ENCODE data around the gene PLBD1. TPM values are rescaled to one million over a fixed set of nuclear protein-coding genes. Genes with fewer than 3 reads are reported as not detected.

The PLBD1 gene, protein sequence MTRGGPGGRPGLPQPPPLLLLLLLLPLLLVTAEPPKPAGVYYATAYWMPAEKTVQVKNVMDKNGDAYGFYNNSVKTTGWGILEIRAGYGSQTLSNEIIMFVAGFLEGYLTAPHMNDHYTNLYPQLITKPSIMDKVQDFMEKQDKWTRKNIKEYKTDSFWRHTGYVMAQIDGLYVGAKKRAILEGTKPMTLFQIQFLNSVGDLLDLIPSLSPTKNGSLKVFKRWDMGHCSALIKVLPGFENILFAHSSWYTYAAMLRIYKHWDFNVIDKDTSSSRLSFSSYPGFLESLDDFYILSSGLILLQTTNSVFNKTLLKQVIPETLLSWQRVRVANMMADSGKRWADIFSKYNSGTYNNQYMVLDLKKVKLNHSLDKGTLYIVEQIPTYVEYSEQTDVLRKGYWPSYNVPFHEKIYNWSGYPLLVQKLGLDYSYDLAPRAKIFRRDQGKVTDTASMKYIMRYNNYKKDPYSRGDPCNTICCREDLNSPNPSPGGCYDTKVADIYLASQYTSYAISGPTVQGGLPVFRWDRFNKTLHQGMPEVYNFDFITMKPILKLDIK
- polyA plus RNA-seq (ENCODE audit: insufficient read length in 12 of 12): 10 to 100 TPM in 11 of 12 donors, not detected in 1; 11.2 to 48.2 (median 22.6) TPM
- long read RNA-seq, donor 1, transcript PLBD1-201 (11 exons, 2,426 nt): major isoform, 28 of 141 reads
- long read RNA-seq, donor 1, partial matches to known transcripts: 113 of 141 reads
- long read RNA-seq, donor 1, other reads (novel, unspliced or antisense): 0 of 141 reads
- long read RNA-seq, donor 2, transcript PLBD1-201 (11 exons, 2,426 nt): major isoform, 12 of 32 reads
- long read RNA-seq, donor 2, partial matches to known transcripts: 20 of 32 reads
- long read RNA-seq, donor 2, other reads (novel, unspliced or antisense): 0 of 32 reads
- long read RNA-seq, donor 3, partial matches to known transcripts: 15 of 18 reads
- long read RNA-seq, donor 3, other reads (novel, unspliced or antisense): 0 of 18 reads
- long read RNA-seq, donor 4, partial matches to known transcripts: 6 of 8 reads
- long read RNA-seq, donor 4, other reads (novel, unspliced or antisense): 0 of 8 reads
- long read RNA-seq, donor 5: 0 reads
- long read RNA-seq, donor 6, partial matches to known transcripts: 7 of 8 reads
- long read RNA-seq, donor 6, other reads (novel, unspliced or antisense): 0 of 8 reads
- long read RNA-seq, donor 7, partial matches to known transcripts: 0 of 3 reads
- long read RNA-seq, donor 7, other reads (novel, unspliced or antisense): 0 of 3 reads
- long read RNA-seq, donor 8, transcript PLBD1-201 (11 exons, 2,426 nt): major isoform, 8 of 18 reads
- long read RNA-seq, donor 8, partial matches to known transcripts: 10 of 18 reads
- long read RNA-seq, donor 8, other reads (novel, unspliced or antisense): 0 of 18 reads
- long read RNA-seq, donor 9, transcript PLBD1-201 (11 exons, 2,426 nt): major isoform, 6 of 11 reads
- long read RNA-seq, donor 9, partial matches to known transcripts: 5 of 11 reads
- long read RNA-seq, donor 9, other reads (novel, unspliced or antisense): 0 of 11 reads
- long read RNA-seq, donor 10, transcript PLBD1-201 (11 exons, 2,426 nt): major isoform, 7 of 13 reads
- long read RNA-seq, donor 10, partial matches to known transcripts: 6 of 13 reads
- long read RNA-seq, donor 10, other reads (novel, unspliced or antisense): 0 of 13 reads
- long read RNA-seq, donor 11, partial matches to known transcripts: 25 of 28 reads
- long read RNA-seq, donor 11, other reads (novel, unspliced or antisense): 0 of 28 reads

DNA sequence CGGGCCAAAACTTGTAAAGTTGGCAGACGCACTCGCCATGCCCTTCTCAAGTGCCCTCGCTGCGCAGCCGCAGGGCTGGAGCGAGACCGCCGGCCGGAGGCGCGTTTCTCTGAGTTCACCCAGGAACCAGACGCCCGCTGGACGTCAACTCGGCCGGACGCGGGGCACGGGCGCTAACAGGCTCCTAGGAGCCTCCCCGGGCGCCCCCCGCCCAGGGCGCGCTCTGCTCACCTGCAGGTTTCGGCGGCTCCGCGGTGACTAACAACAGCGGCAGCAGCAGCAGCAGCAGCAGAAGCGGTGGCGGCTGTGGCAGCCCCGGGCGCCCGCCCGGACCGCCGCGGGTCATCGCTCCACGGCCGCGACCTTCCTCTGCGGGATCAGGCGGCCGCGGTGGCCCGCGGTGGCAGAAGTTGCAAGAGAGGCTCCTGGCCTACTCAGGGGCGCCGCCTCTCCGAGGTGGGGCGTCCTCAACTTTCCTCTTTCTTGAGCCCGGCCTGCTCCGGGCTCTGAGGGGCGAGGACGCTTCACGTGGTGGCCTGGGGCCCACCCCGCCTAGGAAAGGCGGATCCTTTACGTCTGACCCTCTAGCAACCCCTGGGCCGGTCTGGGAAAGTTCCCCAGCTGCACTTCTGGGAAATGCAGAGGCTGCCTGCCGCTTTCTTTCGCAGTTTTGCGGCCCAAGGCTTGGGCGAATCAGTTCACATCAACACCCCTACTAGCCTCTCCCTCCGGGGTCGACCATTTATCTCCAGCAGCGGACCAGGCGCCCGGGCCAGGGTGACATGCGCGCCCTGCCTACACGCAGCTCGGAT, at the start of gene PLBD1:
PLBD1 (minus strand) TSS at position 533 of the 812 bp plus-strand sequence; CDS start at position 346, 187 bp downstream.
- peak; percentile 80 for DNase-seq

DNA sequence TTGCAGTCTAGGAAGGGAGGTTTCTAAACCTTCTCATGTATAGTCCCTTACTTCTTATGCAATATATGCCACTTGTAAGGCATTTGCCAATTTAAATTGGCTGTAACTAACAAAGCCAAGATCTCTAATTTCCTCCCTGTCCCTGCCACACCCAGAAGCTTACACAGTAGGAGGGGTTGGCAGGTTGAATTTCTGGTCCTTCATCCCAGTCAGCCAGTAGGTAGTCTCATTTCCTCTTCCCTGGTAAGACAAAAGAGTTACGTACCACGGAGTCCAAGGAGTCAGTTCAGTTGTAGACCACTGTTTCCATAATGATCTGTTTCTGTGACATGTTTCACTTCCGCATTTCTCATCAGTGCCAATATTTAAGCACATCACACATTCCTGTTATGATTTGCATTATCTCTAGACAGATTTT, 47.0 kb upstream of the PLBD1 start:
- no peak for DNase-seq

DNA sequence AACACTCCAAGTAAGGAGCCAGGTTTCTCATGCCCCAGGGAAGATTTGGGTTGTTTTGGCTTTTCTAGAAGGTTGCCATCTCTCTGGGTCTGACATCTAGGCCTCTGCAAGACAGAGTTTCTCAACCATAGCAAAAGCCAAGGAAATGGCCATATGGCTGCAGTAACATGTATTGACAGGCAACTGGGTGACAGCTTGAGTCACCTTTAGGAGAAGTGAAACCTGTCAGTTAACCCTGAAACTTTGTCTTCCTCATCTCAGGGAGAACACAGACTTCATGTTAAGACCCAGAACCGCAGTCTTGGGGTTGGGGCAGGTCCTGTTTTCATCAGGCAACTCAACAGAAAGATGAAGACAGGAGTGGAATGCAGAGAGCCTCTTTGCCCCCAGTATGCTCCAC, 46.0 kb upstream of the PLBD1 start:
- no peak for DNase-seq

DNA sequence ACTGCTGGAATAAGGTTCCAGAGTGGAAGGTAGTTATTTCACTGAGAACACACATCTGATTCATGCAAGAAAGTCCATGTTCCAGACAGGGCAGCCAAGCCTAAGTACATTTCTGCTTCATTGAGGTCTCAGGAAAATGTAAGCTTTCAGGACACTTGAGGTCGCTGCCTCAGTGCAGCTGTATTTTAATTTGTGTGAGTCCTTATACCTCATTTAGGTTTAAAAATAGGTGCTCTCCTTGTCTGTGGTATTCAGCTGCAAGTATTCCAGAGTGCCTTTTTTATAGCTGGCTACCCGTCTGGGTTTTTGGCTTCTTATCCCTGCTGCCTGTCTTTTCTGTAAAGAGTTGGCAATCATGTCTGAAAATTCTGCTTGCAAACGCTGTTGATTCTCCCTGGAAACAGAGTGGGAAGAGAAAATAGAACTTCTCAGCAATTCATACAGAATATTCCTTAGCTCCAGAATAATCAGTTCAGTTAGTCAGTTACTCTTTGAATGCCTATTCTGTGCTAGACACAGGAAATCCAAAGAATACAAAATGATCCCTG, 45.3 kb upstream of the PLBD1 start:
- peak; percentile 28 for DNase-seq

DNA sequence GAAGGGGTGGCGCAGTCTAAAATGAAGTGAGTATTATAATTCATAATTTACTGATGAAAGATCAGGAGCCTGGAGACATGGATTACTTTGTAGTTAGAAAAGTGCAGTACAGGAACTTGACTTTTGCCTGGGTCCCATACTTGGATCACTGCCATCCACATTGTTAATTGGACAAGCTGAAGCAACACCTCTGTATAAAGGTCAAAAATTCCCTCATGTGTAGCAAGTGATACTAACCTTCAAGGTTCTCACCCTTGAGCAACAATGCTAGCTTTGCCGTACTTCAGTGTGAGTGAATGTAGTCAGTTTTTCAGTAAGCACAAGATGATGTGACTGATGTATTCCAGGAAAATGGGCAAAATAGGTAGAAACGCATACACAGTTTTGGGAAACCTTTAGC, 44.6 kb upstream of the PLBD1 start:
- DNase-seq: no peak

DNA sequence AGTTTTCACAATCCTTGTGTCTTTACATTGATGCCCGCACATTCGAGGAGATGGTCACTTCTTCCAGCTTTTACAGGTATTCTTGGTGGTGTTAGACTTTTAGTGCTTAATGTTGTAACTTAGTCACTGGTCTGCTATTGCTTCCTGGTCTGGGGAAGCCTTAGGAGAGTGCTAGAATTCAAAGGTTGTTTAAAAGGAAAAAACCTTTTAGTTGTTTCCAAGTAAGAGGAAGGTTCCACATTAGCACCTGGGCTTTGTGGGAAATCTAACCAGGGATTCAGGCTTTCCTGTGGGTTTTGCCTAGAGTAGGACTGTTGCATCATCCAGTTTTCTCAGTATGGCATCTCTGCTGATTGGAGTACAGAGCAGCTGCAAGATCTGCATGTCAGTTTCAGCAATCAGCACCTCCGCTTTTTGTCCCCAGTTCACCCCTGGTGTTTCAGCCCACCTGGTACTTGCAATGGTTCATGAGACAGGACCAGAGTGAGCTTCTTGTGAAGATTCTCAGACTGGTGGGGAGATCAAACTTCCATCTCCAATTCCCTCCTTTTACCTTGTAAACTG, 44.0 kb upstream of the PLBD1 start:
- no peak for DNase-seq

DNA sequence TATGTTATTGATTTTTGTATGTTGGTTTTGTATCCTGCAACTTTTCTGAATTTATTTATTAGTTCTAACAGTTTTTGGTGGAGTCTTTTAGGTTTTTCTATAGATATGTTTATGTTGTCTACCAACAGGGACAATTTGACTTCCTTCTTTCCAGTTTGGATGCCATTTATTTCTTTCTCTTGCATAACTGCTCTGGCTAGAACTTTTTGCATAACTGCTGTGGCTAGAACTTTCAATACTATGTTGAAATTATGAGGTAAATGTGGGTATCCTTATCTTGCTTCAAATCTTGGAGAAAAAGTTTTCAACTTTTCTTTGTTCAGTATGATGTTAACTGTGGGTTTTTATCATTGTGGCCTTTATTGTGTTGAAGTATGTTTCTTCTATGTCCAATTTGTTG, 39.9 kb upstream of the PLBD1 start:
- DNase-seq: no peak

DNA sequence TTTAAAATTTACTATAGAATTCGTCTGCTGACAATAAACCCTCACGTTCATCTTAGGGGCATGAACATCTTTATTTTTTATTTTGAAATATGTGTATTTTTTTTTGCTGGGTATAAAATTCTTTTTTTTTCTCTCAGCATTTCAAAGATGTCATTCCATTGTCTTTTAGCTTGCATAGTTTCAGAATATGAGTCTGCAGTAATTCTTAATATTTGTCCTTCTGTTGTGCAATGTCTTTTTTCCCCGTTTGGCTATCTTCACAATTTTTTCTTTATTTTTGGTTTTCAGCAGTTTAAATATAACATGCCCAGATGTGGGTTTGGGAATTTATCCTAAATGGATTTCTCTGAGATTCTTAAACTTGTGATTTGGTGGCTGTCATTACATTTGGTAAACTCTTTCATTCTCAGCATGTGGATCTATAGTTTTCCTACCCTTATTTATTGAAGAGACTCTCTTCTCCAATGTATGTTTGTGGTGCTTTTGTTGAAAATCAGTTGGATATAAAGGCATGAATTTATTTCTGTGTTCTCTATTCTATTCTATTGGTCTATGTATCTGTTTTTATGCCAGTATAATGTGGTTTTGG, 37.8 kb upstream of the PLBD1 start:
- no peak for DNase-seq

DNA sequence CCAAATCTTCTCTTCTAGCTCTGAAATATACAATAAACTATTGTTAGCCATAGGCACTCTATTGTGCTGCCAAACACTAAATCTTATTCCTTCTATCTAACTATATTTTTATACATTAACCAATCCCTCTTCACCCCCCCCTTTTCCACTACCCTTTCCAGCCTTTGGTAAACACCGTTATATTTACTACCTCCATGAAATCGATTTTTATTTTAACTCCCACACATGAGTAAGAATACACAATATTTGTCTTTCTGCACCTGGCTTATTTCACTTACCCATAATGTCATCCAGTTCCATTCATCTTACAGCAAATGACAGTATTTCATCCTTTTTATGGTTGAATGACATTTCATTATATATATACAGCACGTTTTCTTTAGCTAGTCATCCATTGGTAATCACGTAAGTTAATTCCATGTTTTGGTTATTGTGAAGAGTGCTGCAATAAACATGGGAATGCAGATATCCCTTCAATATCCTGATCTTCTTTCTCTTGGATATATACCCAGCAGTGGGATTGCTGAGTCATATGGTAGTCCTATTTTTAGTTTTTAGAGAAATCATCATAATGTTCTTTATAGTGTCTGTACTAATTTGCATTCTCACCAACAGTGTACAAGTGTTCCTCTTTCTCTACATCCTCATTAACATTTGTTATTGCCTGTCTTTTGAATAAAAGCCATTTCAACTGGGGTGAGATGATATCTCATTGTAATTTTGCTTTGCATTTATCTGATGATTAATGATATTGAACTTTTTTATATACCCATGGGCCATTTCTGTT, 34.2 kb upstream of the PLBD1 start:
- DNase-seq: no peak

DNA sequence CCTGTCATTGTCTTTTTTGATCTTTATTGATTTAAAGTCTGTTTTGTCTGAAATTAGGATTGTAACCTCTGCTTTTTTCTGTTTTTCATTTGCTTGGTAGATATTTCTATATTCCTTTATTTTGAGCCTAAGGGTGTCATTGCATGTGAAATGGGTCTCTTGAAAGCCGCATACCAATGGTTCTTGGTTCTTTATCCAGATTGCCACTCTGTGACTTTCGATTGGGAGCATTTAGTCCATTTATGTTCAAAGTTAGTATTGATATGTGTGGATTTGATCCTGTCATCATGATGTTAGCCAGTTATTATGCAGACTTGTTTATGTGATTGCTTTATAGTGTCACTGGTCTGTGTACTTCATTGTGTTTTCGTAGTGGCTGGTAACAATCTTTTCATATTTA, 29.8 kb upstream of the PLBD1 start:
- no peak for DNase-seq

DNA sequence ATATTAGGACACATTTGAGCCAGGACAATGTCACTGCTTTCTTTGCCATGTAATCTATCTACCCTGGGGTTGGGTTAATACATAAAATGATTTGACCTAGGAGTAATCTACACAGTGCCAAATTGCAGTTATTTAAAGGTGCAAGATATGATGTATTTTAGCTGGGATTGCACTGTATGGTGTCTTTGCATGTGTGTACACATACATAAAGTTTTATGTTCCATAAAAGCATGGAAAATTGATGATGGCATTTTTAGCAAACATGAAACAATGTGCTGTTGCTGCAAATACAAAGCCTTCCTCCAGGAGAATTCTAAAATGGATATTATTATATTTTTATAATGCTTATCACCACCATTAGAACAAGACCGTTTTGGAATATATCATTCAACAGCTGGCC, 24.0 kb upstream of the PLBD1 start:
- DNase-seq: no peak

DNA sequence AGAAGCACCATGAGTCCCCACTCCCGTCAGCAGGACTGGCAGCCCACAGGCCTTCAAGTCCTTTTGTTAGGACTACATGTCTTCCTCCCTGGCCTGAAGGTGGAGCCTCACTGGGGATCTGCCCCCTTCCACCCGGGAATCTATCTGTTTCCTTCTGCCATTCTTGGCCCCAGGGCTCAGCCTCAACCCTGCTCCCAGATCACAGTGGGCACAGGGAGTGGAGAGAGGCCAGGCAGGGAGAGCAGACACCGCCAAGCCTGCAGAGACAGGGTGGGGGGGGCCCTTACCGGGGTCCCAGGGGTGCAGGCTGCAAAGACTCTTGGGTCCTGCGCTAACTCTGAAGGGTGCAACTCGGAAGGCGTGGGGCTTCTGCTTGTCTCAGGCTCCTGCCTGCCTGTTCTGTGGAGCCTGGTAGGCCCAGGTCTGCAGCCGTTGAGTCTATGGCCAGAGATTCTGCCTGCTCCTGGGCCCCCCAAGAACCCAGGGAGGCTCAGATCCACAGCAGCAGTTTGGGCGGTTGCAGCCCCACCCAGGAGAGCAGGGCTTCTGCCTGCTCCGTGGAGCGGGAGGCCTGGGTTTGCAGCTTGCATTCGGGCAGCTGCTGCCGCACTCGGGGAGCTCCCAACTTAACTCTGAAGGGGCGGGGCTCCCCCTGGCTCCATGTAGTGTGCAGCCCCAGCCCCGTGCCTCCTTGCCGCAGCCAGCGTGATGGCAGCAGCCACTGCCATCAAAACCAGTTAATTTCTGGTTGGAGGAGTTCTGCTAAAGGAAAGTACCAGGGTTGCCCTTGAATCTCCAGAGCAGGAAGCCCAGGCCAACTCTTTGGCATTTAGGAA, 21.7 kb upstream of the PLBD1 start:
- DNase-seq: no peak

DNA sequence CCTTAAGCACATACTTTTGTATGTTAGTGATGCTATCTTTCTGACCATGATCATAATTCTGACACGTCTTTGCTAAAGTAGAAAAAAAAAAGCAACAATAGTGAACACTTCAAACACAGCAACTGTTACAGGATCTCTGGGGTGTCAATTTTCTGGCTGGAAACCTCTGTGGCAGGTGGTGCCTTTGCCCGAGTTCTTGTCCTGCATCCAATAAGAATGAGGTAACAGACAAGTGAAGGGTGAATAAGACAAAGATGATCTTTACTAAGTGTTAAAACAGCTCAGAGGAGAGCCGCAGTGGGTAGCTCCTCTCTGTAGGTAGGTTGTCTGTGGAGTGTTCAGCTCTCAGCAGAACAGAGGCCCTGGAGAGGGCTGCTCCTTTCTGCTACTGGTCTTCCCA, 20.9 kb upstream of the PLBD1 start:
- no peak for DNase-seq

DNA sequence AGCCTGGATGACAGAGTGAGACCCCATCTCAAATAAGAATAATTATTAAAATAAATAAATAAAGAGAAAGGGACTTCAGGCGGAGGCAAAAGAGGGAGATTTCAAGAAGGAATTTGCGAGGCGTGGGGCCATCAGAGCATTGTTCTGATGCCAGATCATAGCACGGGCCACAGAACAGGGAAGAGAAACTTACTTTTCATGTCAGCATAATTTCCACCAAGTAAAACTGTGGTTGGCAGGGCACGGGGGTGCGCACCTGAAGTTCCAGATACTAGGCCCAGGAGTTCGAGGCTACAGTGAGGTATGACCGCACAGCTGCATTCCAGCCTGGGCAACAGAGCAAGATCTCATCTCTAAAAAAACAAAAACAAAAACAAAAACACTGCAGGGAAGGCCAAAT, 11.0 kb upstream of the PLBD1 start:
- DNase-seq: no peak

DNA sequence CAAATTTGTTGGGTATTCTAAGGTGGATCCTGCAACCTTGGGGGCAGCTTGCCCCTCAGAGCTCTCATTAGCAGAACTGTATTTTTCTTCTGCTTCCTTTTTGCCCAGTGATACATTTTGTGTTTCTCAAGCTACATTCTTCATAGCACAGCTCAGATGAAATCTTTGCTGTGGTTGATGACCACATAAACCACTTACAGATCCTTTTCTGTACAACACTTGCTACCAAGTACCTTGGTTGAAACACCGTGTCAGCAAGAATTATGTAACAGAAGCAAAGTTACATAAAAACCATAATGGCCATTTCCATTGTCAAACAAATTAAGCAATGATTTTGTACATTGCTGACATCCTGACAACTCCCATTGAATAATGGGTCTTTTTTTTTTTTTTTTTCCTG, 9.7 kb upstream of the PLBD1 start:
- no peak for DNase-seq

DNA sequence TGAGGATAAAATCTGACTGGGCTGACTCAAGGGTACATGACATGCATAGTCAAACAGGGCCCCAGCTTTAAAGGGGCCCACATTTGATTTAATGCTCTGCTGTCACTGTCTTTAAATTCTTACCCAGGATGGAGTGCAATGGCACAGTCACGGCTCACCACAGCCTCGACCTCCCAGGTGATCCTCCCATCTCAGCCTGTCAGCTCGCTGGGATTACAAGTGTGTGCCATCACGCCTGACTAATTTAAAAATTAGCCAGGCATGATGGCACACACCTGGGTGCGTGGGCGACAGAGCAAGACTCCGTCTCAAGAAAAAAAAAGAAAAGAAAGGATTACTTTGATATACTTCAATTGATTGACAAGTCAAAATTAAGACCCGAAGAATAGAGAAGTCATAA, 9.2 kb upstream of the PLBD1 start:
- DNase-seq: no peak

DNA sequence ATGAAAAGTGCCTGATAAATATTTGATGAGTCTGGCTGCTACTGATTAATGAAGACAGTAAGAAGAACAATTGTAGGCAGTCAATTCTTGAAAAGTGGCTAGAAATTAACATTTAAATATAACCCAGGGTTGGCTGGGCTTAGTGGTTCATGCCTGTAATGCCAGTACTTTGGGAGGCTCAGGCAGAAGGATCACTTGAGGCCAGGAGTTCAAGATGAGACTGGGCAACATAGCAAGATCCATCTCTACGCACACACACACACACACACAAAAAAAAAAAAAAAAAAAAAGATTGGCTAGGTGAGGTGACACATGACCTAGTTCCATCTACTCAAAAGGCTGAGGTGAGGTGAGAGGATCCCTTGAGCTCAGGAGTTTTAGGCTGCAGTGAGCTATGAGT, 7.9 kb upstream of the PLBD1 start:
- no peak for DNase-seq
